ENCODE results near the gene SIAH3. TPM values are rescaled to one million over a fixed set of nuclear protein-coding genes. Genes with fewer than 3 reads are reported as not detected.

Gene SIAH3
- total and polyA plus RNA-seq, 10 of the 15 experiments (the other 5 are each of a cell fraction or from before 2014, with no cell fraction given) = not detected

GRCh38 chr13:45779901-45780300 is 71.7 kb downstream of the SIAH3 start (continued):
- TF ChIP-seq MYC (IDR thresholded peaks at IDR 0.05; ENCODE audit: insufficient read depth, insufficient read length, insufficient replicate concordance, low read length, severe bottlenecking) (no peak), BRCA1 (IDR thresholded peaks at IDR 0.05; ENCODE audit: low read depth, low read length) (no peak), NR2F1 (conservative IDR thresholded peaks at IDR 0.05) (no peak), HSF1 (IDR thresholded peaks at IDR 0.05; ENCODE audit: low read depth, low read length) (no peak), IRF5 (IDR thresholded peaks at IDR 0.05; ENCODE audit: borderline replicate concordance) (no peak)
- TF ChIP-seq, protein P1, sequence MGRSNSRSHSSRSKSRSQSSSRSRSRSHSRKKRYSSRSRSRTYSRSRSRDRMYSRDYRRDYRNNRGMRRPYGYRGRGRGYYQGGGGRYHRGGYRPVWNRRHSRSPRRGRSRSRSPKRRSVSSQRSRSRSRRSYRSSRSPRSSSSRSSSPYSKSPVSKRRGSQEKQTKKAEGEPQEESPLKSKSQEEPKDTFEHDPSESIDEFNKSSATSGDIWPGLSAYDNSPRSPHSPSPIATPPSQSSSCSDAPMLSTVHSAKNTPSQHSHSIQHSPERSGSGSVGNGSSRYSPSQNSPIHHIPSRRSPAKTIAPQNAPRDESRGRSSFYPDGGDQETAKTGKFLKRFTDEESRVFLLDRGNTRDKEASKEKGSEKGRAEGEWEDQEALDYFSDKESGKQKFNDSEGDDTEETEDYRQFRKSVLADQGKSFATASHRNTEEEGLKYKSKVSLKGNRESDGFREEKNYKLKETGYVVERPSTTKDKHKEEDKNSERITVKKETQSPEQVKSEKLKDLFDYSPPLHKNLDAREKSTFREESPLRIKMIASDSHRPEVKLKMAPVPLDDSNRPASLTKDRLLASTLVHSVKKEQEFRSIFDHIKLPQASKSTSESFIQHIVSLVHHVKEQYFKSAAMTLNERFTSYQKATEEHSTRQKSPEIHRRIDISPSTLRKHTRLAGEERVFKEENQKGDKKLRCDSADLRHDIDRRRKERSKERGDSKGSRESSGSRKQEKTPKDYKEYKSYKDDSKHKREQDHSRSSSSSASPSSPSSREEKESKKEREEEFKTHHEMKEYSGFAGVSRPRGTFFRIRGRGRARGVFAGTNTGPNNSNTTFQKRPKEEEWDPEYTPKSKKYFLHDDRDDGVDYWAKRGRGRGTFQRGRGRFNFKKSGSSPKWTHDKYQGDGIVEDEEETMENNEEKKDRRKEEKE (IDR thresholded peaks at IDR 0.05) = no peak

Data from GM12878 (cell line).